ENCODE results near the gene IFI27.

The IFI27 gene

GRCh38 chr14:94099006-94099405, 11.5 kb upstream of the IFI27 start:
- TF ChIP-seq CTBP1 (IDR thresholded peaks at IDR 0.05; ENCODE audit: borderline replicate concordance) (no peak), HDGF (IDR thresholded peaks at IDR 0.05; ENCODE audit: borderline replicate concordance) (no peak), BHLHE40 (IDR thresholded peaks at IDR 0.05; ENCODE audit: borderline replicate concordance) (no peak), NFRKB (IDR thresholded peaks at IDR 0.05) (no peak), FOXM1 (IDR thresholded peaks at IDR 0.05; ENCODE audit: borderline replicate concordance) (no peak), SUZ12 (IDR thresholded peaks at IDR 0.05) (no peak), SP1 (IDR thresholded peaks at IDR 0.05) (no peak), L3MBTL2 (conservative IDR thresholded peaks at IDR 0.05) (no peak), LEF1 (IDR thresholded peaks at IDR 0.05; ENCODE audit: borderline replicate concordance) (no peak), ELF4 (IDR thresholded peaks at IDR 0.05) (no peak), FOXA1 (IDR thresholded peaks at IDR 0.05) (no peak)
- TF ChIP-seq, protein P1, sequence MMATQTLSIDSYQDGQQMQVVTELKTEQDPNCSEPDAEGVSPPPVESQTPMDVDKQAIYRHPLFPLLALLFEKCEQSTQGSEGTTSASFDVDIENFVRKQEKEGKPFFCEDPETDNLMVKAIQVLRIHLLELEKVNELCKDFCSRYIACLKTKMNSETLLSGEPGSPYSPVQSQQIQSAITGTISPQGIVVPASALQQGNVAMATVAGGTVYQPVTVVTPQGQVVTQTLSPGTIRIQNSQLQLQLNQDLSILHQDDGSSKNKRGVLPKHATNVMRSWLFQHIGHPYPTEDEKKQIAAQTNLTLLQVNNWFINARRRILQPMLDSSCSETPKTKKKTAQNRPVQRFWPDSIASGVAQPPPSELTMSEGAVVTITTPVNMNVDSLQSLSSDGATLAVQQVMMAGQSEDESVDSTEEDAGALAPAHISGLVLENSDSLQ (IDR thresholded peaks at IDR 0.05) = no peak
- CTCF ChIA-PET = no interaction called here
- no peak for DNase-seq (ENCODE audit: extremely low spot score)
- POLR2A ChIA-PET = no interaction called here

GRCh38 chr14:94100847-94101246, 9.7 kb upstream of the IFI27 start:
- no peak for TF ChIP-seq ELF4 (IDR thresholded peaks at IDR 0.05)
- no peak for TF ChIP-seq TARDBP (IDR thresholded peaks at IDR 0.05)
- no peak for TF ChIP-seq SUZ12 (IDR thresholded peaks at IDR 0.05)
- TF ChIP-seq L3MBTL2 (conservative IDR thresholded peaks at IDR 0.05) = no peak
- TF ChIP-seq, protein P1 (IDR thresholded peaks at IDR 0.05) = no peak
- TF ChIP-seq SP1 (IDR thresholded peaks at IDR 0.05) = no peak
- no peak for TF ChIP-seq FOXK2 (IDR thresholded peaks at IDR 0.05)
- no peak for TF ChIP-seq LEF1 (IDR thresholded peaks at IDR 0.05; ENCODE audit: borderline replicate concordance)
- no peak for TF ChIP-seq CTBP1 (IDR thresholded peaks at IDR 0.05; ENCODE audit: borderline replicate concordance)
- TF ChIP-seq NFRKB (IDR thresholded peaks at IDR 0.05) = no peak
- no peak for TF ChIP-seq BHLHE40 (IDR thresholded peaks at IDR 0.05; ENCODE audit: borderline replicate concordance)
- TF ChIP-seq ARNT (IDR thresholded peaks at IDR 0.05) = no peak
- no peak for TF ChIP-seq FOXM1 (IDR thresholded peaks at IDR 0.05; ENCODE audit: borderline replicate concordance)
- TF ChIP-seq ZNF384 (IDR thresholded peaks at IDR 0.05) = no peak
- POLR2A ChIA-PET = no interaction called here
- CTCF ChIA-PET = no interaction called here
- DNase-seq (ENCODE audit: extremely low spot score) = no peak

GRCh38 chr14:94101748-94102147, 8.8 kb upstream of the IFI27 start:
- no peak for TF ChIP-seq FOXK2 (IDR thresholded peaks at IDR 0.05)
- TF ChIP-seq FOXM1 (IDR thresholded peaks at IDR 0.05; ENCODE audit: borderline replicate concordance) = no peak
- TF ChIP-seq TARDBP (IDR thresholded peaks at IDR 0.05) = no peak
- TF ChIP-seq ZNF384 (IDR thresholded peaks at IDR 0.05) = no peak
- TF ChIP-seq NFRKB (IDR thresholded peaks at IDR 0.05) = no peak
- TF ChIP-seq L3MBTL2 (conservative IDR thresholded peaks at IDR 0.05) = no peak
- no peak for TF ChIP-seq CTBP1 (IDR thresholded peaks at IDR 0.05; ENCODE audit: borderline replicate concordance)
- DNase-seq (ENCODE audit: extremely low spot score) = no peak
- POLR2A ChIA-PET = no interaction called here
- CTCF ChIA-PET = interaction anchor here (0.6 kb wide), 1 partner anchor 9 kb away, joined by 3 read pairs; no protein-coding TSS in a partner anchor

GRCh38 chr14:94102768-94103482, 7.6 kb upstream of the IFI27 start:
- DNase-seq (ENCODE audit: extremely low spot score) = no peak
- POLR2A ChIA-PET = no interaction called here
- CTCF ChIA-PET = no interaction called here
- TF ChIP-seq CTBP1 (IDR thresholded peaks at IDR 0.05; ENCODE audit: borderline replicate concordance) (no peak), BHLHE40 (IDR thresholded peaks at IDR 0.05; ENCODE audit: borderline replicate concordance) (no peak), SUZ12 (IDR thresholded peaks at IDR 0.05) (no peak), ELF4 (IDR thresholded peaks at IDR 0.05) (no peak), LEF1 (IDR thresholded peaks at IDR 0.05; ENCODE audit: borderline replicate concordance) (no peak), NFRKB (IDR thresholded peaks at IDR 0.05) (no peak), FOXK2 (IDR thresholded peaks at IDR 0.05) (no peak), HDGF (IDR thresholded peaks at IDR 0.05; ENCODE audit: borderline replicate concordance) (no peak), SP1 (IDR thresholded peaks at IDR 0.05) (no peak), FOXM1 (IDR thresholded peaks at IDR 0.05; ENCODE audit: borderline replicate concordance) (no peak), TARDBP (IDR thresholded peaks at IDR 0.05) (no peak), L3MBTL2 (conservative IDR thresholded peaks at IDR 0.05) (no peak), ARNT (IDR thresholded peaks at IDR 0.05) (no peak), ZNF384 (IDR thresholded peaks at IDR 0.05) (no peak)
- TF ChIP-seq, protein P1 (IDR thresholded peaks at IDR 0.05) = no peak

DNA sequence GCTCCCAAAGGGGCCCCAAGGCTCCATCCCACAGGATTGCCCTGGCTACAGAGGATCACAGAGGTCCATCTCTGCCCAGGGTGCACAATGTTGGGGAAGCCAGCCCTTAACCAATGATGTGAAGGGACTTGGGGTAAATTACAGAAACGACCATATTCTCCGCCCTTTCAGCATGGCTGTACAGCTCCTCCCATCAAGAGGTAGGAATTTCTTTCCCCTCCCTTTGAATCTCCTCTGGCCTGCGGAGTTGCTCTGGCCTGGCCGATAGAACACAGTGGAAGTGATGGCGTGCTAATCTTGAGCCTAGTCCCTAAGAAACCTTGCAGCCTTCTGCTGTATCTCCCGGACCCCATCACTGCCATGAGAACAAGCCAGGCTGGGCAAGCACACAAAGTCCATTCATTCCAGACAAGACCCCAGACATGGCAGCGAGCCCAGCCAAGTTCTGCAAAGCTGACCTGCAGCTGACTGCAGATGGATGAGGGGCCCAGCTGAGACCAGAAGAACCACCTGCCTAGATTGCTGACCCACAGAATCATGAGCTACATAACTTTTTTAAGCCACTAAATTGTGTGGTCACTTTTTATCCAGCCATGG, 6.9 kb upstream of the IFI27 start:
- no peak for DNase-seq (ENCODE audit: extremely low spot score)
- CTCF ChIA-PET = no interaction called here
- TF ChIP-seq SP1 (IDR thresholded peaks at IDR 0.05) (no peak), BHLHE40 (IDR thresholded peaks at IDR 0.05; ENCODE audit: borderline replicate concordance) (no peak)
- POLR2A ChIA-PET = no interaction called here

- TF ChIP-seq, protein P1 (IDR thresholded peaks at IDR 0.05) = no peak
- TF ChIP-seq BHLHE40 (IDR thresholded peaks at IDR 0.05; ENCODE audit: borderline replicate concordance) (no peak), SUZ12 (IDR thresholded peaks at IDR 0.05) (no peak), FOXK2 (IDR thresholded peaks at IDR 0.05) (no peak), FOXM1 (IDR thresholded peaks at IDR 0.05; ENCODE audit: borderline replicate concordance) (no peak), TARDBP (IDR thresholded peaks at IDR 0.05) (no peak), CTBP1 (IDR thresholded peaks at IDR 0.05; ENCODE audit: borderline replicate concordance) (no peak), LEF1 (IDR thresholded peaks at IDR 0.05; ENCODE audit: borderline replicate concordance) (no peak), ARNT (IDR thresholded peaks at IDR 0.05) (no peak), L3MBTL2 (conservative IDR thresholded peaks at IDR 0.05) (no peak), FOXA1 (IDR thresholded peaks at IDR 0.05) (no peak), ELF4 (IDR thresholded peaks at IDR 0.05) (no peak), HDGF (IDR thresholded peaks at IDR 0.05; ENCODE audit: borderline replicate concordance) (no peak), ZNF384 (IDR thresholded peaks at IDR 0.05) (no peak), SP1 (IDR thresholded peaks at IDR 0.05) (no peak), NFRKB (IDR thresholded peaks at IDR 0.05) (no peak)
- no peak for DNase-seq (ENCODE audit: extremely low spot score)
- POLR2A ChIA-PET = no interaction called here
- CTCF ChIA-PET = no interaction called here
Observed at GRCh38 chr14:94104731-94105130, 5.8 kb upstream of the IFI27 start.
